Activated CD4-positive, alpha-beta T cell treated with anti-CD3 and anti-CD28 coated beads for 1 hour (primary cell): ENCODE measurements around the gene GNAZ.
A peak's percentile ranks its signal among the peaks of the same experiment; 100 is the strongest.

Source experiments
- DNase-seq: peaks from one replicate; pipeline ENCODE4 v3.0.0-alpha.2; 2020

GNAZ gene

DNA sequence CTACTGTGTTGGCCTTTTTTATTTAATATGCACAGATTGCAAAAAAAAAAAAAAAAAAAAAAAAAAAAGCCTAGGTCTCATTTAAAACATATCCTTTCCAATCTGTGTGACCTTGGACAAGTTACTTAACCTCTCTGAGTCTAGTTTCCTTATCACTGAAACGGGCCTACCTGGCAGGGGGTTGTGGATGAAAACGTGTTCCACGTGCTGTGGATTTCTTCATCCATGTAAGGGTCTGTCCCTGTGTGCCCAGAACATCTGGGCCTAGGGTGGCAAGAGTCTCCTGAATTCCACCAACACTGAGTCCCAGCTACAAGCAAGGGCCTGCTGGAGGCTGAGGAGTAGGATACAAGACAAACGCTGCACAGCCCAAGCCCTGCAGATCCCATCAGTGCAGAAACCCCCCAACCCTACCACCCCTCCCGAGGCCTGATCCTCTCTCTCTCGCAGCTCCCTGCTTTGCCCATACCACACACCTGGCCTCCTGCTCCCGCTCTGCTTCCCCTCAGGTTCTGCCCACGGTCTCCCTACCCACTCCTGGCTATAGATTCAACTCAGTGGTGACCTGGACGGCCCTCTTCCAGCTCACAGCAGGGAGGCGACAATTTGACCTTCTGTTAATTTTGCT lies 4.7 kb upstream of the GNAZ start:
- no peak for DNase-seq

- DNase-seq = no peak
These were observed 3.9 kb upstream of the GNAZ start for GRCh38 chr22:23066200-23067022.

DNA sequence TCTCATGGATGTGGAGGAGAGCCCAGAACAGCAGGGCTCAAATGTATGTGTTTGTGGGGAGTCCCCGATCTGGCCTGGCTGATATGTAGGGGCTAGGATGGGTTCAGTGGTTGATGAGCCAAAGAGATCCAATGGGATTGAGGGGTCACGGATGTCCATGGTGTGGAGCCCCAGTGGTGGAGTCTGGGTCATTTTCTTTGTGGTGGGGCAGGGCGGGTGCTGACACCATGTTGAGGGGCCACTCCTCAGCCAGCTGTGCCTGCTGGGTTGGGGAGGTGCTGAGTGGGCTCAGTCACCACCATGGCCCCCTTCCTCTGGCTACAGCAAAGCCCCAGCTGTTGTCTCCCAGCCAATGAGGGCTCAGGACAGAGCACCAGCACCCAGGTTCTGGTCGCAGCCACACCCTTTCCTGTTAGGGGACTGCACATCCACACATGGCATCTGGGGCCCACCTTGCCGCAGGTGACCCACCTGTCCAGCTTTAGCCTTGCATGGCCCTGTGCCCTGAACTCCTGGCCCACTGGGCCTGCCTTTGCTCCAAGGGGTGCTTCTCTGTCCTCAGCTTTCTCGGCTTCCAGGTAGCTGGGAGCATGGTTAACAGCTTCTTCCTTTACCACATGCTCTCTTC lies 3.2 kb upstream of the GNAZ start:
- no peak for DNase-seq

GRCh38 chr22:23067691-23068090 lies 2.6 kb upstream of the GNAZ start:
- DNase-seq = no peak

GRCh38 chr22:23068096-23068831 lies 2.1 kb upstream of the GNAZ start:
- no peak for DNase-seq

- DNase-seq = no peak
These were observed 1.4 kb upstream of the GNAZ start for GRCh38 chr22:23068832-23069385.

DNA sequence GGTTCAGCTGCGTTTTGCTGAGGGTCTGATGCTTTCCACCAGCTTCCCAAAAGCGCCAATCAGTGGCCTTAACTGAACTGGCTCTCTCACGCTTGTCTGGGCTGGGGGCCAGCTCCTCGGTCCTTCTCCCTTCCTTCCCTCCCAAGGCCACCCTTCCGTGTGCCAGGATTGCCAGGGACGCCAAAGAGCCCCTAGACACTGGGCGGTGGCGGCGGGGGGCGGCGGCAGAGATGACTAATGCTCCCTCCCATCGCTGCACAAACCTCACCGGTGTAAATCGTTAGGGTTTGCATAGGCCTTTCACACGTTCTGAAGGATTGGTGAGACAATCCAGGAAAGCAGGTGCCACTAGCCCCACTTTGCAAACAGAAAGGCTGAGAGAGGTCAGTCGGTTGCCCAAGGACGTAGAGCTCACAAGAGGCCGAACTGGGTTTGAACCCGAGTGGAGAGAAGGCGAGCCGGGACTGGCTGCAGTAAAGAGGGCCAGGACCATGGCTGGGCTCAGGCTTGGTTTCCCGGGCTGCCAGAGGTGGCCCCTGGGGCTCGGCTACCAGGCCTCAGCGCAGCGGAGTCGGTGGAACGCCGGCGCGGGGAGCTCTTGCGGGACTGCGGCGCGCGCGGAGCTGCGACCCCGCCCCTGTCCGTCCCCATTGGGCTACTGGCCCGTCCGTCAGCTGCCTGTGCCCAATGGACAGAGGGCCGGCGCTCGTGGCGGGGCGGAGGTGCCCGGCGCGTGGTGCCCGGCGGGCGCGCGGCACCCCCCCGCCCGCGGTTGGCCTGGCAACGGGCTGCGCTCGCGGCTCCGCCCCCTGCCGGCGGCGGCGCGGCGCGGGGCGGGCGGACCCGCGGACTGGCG lies 589 bp upstream of the GNAZ start:
- peak; percentile 81 for DNase-seq

GRCh38 chr22:23071230-23072076 lies 1.1 kb downstream of the GNAZ start:
- DNase-seq = no peak

DNA sequence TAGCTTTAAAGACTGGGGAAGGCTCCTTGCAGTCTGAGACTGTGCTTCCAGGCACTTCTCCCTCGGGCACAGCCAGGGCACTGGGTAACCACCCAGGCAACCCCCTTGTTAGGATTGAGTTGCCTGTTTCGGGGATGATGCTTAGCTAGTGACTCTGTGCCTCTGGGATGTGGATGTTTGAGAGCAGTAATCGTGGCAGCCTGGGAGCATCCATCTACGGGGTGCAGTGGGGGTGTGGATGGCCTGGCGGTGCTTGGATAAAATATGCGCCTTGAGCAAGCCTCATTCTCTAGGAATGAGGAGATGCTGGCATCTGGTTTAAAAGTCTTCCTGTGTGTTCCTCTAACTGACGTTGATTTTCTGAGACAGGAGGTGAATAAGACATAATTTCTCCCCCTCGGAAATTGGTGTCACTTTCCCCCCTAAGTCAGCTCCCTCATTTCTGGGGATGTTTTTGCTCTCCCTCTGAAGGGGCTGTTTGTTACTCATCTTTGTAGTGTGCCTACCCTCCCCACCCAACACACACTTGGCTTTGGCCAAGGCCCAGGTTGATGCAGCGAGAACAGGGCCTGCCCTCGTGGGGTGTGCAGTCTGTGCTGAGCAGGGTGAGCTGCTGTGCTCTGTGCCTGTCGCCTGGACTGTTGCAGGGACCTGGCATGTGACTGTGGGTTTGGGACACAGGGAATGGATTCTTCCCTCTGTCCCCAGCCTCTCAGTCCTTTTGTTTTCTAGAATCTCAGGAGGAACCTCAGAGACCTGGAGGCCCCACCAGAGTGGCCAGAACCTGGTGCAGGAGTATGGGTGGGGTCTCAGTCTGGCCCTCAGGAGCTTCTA lies 2.0 kb downstream of the GNAZ start:
- DNase-seq = no peak

DNA sequence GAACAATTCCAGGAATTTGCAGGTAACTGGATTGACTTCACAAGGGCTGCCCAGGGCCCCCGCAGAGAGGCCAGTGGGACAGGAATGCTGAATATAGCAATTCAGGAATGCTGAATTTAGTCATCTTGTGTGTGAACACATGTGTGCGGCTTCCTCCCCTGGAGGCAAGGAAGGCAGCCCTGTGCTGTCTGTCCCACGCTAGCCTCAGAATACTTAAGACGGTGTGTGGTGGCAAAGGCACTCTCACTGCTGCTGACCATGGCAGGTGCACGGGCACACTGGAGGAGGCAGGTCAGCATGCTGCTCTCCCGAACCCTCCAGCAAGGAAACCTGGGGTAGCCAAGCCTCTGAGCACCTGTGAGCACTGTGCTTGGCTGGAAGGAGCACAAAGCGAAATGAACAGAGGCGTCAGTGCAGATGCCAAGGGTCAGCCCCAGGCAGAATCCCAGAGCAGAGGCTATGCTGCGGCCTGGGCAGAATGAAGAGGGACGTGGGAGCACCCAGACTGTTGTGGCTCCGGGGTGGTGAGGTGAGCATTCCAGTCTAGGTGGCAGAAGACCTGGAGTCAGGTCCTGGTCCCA lies 2.7 kb downstream of the GNAZ start:
- no peak for DNase-seq

- DNase-seq = no peak
These were observed 3.4 kb downstream of the GNAZ start for GRCh38 chr22:23073526-23074229.

DNA sequence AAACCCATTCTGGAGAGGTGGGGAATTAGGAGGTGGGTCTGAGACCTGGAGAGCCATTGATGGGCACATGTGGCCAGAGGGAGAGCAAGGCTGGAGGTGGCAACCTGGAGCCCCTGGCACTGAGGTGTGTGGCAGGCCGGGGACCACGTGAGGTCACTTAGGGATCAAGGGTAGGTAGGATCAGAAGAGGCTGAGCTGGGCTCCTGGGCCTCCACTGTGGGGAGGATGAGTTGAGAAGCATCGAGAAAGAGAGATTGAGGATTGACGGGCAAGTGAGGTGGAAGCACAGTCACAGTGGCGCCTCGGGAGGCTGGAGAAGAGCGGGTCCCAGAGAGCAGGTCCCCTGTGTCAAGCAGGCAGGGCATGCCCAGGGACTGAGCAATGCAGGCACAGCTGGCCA lies 4.1 kb downstream of the GNAZ start:
- DNase-seq = no peak

GRCh38 chr22:23075050-23075449 lies 4.7 kb downstream of the GNAZ start:
- DNase-seq = no peak

GRCh38 chr22:23075525-23076216 lies 5.4 kb downstream of the GNAZ start:
- DNase-seq = no peak

DNA sequence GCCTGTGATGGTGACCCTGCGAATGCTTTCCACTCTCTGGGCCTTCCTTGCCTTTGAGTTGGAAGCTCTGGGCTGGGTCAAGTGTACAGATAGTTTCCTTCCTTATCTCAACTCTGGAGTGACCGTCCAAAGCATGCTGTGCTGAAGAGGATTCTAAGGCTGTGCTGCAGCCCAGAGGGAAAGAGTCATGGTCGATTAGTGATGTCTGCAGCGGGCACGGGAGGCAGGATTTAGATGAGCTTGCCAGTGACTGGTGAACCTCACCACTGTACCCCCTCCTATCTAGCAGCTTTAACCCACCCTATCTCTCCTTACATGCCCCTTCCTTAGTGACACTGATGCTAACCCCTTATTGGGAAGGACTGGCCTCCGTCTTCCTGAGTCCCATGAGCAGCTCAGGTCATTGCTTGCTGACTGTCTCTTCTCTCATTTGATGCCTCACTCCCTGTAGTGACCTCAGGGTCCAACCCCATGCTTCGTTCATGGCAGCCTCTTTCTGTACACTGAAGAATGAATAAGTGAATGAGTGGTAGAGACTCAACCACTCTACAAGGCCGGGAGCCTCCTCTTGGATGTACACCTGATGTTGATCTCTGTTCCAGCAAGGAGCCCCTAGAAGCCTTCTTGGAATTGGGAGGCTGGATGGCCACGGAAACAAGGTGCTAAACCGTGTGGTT lies 6.7 kb downstream of the GNAZ start:
- DNase-seq = no peak

DNA sequence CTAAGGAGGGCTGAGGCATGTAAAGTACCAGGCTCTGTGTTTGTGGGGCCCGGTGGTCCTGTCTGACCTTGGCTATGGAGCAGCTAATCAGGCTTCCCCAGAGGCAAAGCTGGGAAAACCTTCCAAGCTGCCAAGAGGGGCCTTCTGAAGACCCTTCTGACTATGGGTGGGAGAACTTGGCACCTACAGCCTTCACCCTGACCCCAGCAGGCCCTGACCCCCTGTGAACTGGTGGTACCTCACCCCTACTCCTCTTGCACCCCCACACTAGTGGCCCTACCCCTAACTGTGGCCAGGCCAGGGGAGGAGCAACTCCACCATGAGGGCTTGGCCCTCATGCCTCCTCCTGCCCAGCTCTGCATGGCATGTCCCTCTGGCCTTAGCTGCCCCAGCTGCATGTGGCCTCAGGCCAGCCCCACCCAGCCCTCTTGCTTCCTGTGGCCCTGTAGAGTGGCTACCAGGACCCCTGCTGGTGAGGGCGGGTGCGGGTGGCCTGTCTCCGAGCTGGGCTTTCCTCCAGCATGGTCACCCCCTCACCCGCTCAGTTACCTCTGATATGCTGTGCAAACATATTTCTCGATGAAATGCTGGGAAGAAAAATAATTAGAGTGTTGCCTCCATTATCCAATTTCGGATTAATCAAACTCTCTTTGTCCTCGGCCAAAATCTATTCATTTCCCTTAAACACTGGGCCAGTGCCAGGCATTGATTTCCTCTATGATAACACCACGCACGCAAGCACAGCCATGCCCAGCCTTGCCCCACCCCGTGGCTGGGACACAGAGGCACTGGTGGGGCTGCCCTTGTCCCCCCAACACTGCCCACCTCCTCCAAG lies 7.5 kb downstream of the GNAZ start:
- DNase-seq = no peak

DNA sequence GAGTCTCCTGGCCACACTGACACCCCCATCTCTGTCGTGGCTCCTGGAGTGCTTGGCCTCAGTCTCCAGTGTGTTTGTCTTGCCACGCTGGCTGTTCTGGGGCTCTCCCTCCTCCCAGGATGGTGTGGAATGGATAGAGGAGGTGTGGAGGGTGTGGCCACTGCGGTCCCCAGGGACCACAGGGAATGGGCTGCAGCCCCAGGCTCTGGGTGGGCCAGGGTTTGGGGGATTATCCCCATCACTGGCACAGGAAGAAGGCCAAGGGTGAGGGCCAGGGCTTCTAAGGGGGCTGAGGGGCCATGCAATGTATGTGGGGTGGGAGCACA lies 8.1 kb downstream of the GNAZ start:
- no peak for DNase-seq
